Panc1 (cell line): Measurements from ENCODE around the gene KLHL30.

Experiments
- CTCF ChIP-seq: fragments of 450-650 bp; IDR thresholded peaks from 2 replicates; pipeline ENCODE4 v1.5.1; 2017; ENCODE audit warnings: mild to moderate bottlenecking
- POLR2AphosphoS5 ChIP-seq: IDR thresholded peaks from 2 replicates; pipeline ENCODE4 v1.6.1; 2012; ENCODE audit warnings: mild to moderate bottlenecking, low read depth, low read length, moderate library complexity
- REST ChIP-seq, 2 experiments: IDR thresholded peaks; 2 replicates each; pipeline ENCODE4 v1.6.1; 2011 to 2012; ENCODE audit warnings: low read depth in 2 of 2, control low read depth in 1 of 2, low read length in 1 of 2, mild to moderate bottlenecking in 1 of 2, moderate library complexity in 1 of 2; ENCODE audit not compliant: insufficient read depth in 1 of 2
- SIN3A ChIP-seq: IDR thresholded peaks from 2 replicates; pipeline ENCODE4 v1.6.1; 2012; ENCODE audit warnings: low read depth, mild to moderate bottlenecking, low read length, moderate library complexity, borderline replicate concordance; ENCODE audit not compliant: insufficient read depth
- TCF7L2 ChIP-seq: IDR thresholded peaks from 2 replicates; pipeline ENCODE4 v1.6.1; 2011; ENCODE audit warnings: mild to moderate bottlenecking, low read depth, low read length, inconsistent platforms

GRCh38 chr2:238122287-238123217 lies 15.9 kb upstream of the KLHL30 start:
- no peak for TF ChIP-seq CTCF
- TF ChIP-seq SIN3A = no peak
- TF ChIP-seq POLR2AphosphoS5 = no peak
- TF ChIP-seq TCF7L2 = no peak
- TF ChIP-seq REST (IDR thresholded peaks at IDR 0.05; ENCODE audit: insufficient read depth in 1 of 2, low read depth in 2 of 2, low read length in 1 of 2) = no peak
